ENCODE data around the gene DACH2. TPM values are rescaled to one million over a fixed set of nuclear protein-coding genes. Genes with fewer than 3 reads are reported as not detected.

The DACH2 gene
- total RNA-seq, 1 donor from 2014 or later = 0.11 TPM

- H3K9me3 Mint-ChIP-seq = no peaks in the 10 kb centered on the region
- H3K27me3 ChIP-seq = no peaks in the 10 kb centered on the region
- H3F3A ChIP-seq (ENCODE audit: low read depth) = no peaks in the 10 kb centered on the region
- no peak for DNase-seq (ENCODE audit: low spot score)
- H3K36me3 ChIP-seq = no peaks in the 10 kb centered on the region
- no peaks in the 10 kb centered on the region for H3K4me1 ChIP-seq
- no peak overlapping the region for H2AFZ ChIP-seq (replicated peaks)
- H3K9me3 ChIP-seq (ENCODE audit: low read depth) = no peaks in the 10 kb centered on the region
- no peaks in the 10 kb centered on the region for H3K4me1 Mint-ChIP-seq
- no peak for TF ChIP-seq EZH2 (IDR thresholded peaks at IDR 0.05)
- H3K27ac Mint-ChIP-seq = no peak overlapping the region
- H3K4me3 Mint-ChIP-seq = no peak overlapping the region
- no peak overlapping the region for H3K27ac ChIP-seq
- no peak overlapping the region for H3K4me3 ChIP-seq
- H3K4me2 ChIP-seq = no peak overlapping the region
- H3K9ac ChIP-seq = no peak overlapping the region
- no peaks in the 10 kb centered on the region for H3K36me3 Mint-ChIP-seq
- no peaks in the 10 kb centered on the region for H4K20me1 ChIP-seq (ENCODE audit: low read depth)
- H3K79me2 ChIP-seq (ENCODE audit: low read depth) = no peaks in the 10 kb centered on the region
- H3K27me3 Mint-ChIP-seq (ENCODE audit: insufficient read depth, low read depth) = no peaks in the 10 kb centered on the region
Observed at GRCh38 chrX:86829786-86830185, 681.5 kb downstream of the DACH2 start.

- H2AFZ ChIP-seq (replicated peaks) = no peak overlapping the region
- Mint-ChIP-seq H3K36me3 (no peaks in the 10 kb centered on the region), H3K9me3 (no peaks in the 10 kb centered on the region), H3K4me1 (no peaks in the 10 kb centered on the region), H3K27ac (no peak overlapping the region), H3K27me3 (ENCODE audit: insufficient read depth, low read depth) (no peaks in the 10 kb centered on the region), H3K4me3 (no peak overlapping the region)
- no peaks in the 10 kb centered on the region for H3K79me2 ChIP-seq (ENCODE audit: low read depth)
- no peaks in the 10 kb centered on the region for H4K20me1 ChIP-seq (ENCODE audit: low read depth)
- no peaks in the 10 kb centered on the region for H3K4me1 ChIP-seq
- TF ChIP-seq EZH2phosphoT487 (IDR thresholded peaks at IDR 0.05) (no peak), CTCF (IDR thresholded peaks at IDR 0.05) (no peak), EZH2 (IDR thresholded peaks at IDR 0.05) (no peak)
- H3K9me3 ChIP-seq (ENCODE audit: low read depth) = no peaks in the 10 kb centered on the region
- H3K4me2 ChIP-seq = no peak overlapping the region
- no peak overlapping the region for H3K27ac ChIP-seq
- no peak overlapping the region for H3K9ac ChIP-seq
- H3K27me3 ChIP-seq = no peaks in the 10 kb centered on the region
- H3F3A ChIP-seq (ENCODE audit: low read depth) = no peaks in the 10 kb centered on the region
- DNase-seq (ENCODE audit: low spot score) = no peak
- no peaks in the 10 kb centered on the region for H3K36me3 ChIP-seq
- H3K4me3 ChIP-seq = no peak overlapping the region
Observed at GRCh38 chrX:86830685-86831084, 682.4 kb downstream of the DACH2 start.

- Mint-ChIP-seq H3K36me3 (no peaks in the 10 kb centered on the region), H3K4me1 (no peaks in the 10 kb centered on the region), H3K27ac (no peak overlapping the region), H3K27me3 (ENCODE audit: insufficient read depth, low read depth) (peaks cover 2% of the 10 kb centered on the region), H3K4me3 (no peak overlapping the region), H3K9me3 (no peaks in the 10 kb centered on the region)
- H3K79me2 ChIP-seq (ENCODE audit: low read depth) = no peaks in the 10 kb centered on the region
- no peaks in the 10 kb centered on the region for H3F3A ChIP-seq (ENCODE audit: low read depth)
- H3K4me3 ChIP-seq = no peak overlapping the region
- H3K27ac ChIP-seq = no peak overlapping the region
- H3K9ac ChIP-seq = no peak overlapping the region
- no peaks in the 10 kb centered on the region for H3K9me3 ChIP-seq (ENCODE audit: low read depth)
- TF ChIP-seq EZH2 (IDR thresholded peaks at IDR 0.05) (no peak), EZH2phosphoT487 (IDR thresholded peaks at IDR 0.05) (no peak), CTCF (IDR thresholded peaks at IDR 0.05) (no peak)
- no peak for DNase-seq (ENCODE audit: low spot score)
- no peaks in the 10 kb centered on the region for H3K4me1 ChIP-seq
- no peaks in the 10 kb centered on the region for H4K20me1 ChIP-seq (ENCODE audit: low read depth)
- H2AFZ ChIP-seq (replicated peaks) = no peak overlapping the region
- no peaks in the 10 kb centered on the region for H3K27me3 ChIP-seq
- H3K4me2 ChIP-seq = no peak overlapping the region
- no peaks in the 10 kb centered on the region for H3K36me3 ChIP-seq
Observed at GRCh38 chrX:86845101-86845500, 696.9 kb downstream of the DACH2 start.

Small RNA genes within 50 kb of the gene (small RNA-seq; reads per million reads assigned to genes)
- gene FCF1P9 (not detected), gene RF00026 (not detected)

Other genes with a start within 250 kb of the DACH2 start
- 14.6 and 24.0 TPM in 2 replicates for gene CHM, start 100.9 kb upstream of the DACH2 start, total RNA-seq (ENCODE audit: low replicate concordance)

All from neural progenitor cell (in vitro differentiated cells).